Osteoblast (primary cell): Measurements from ENCODE around the gene SCLY. TPM values are rescaled to one million over a fixed set of nuclear protein-coding genes. Genes with fewer than 3 reads are reported as not detected.

Source experiments
- DNase-seq: peaks from one replicate; pipeline ENCODE4 v3.0.0; 2011; ENCODE audit warnings: low spot score, mixed read lengths; ENCODE audit not compliant: insufficient read length; ENCODE audit errors: missing footprints
- H2AFZ ChIP-seq: 2 replicates; pipeline ENCODE4 v1.6.0; 2011; ENCODE audit warnings: mild to moderate bottlenecking, low read length
- H3K27ac ChIP-seq: 2 replicates; pipeline ENCODE4 v1.5.1; 2011; ENCODE audit warnings: mild to moderate bottlenecking, low read depth, low read length, moderate library complexity
- H3K27me3 ChIP-seq: 2 replicates; pipeline ENCODE4 v1.6.0; 2012; ENCODE audit warnings: mild to moderate bottlenecking, control low read depth, inconsistent platforms, low read length, moderate library complexity; ENCODE audit not compliant: insufficient read depth
- H3K36me3 ChIP-seq: 2 replicates; pipeline ENCODE4 v1.5.1; 2011; ENCODE audit warnings: mild to moderate bottlenecking, low read length, control low read depth, moderate library complexity; ENCODE audit not compliant: insufficient read depth
- H3K4me1 ChIP-seq: 2 replicates; pipeline ENCODE4 v1.5.1; 2011; ENCODE audit warnings: mild to moderate bottlenecking, low read length, control low read depth, moderate library complexity; ENCODE audit not compliant: insufficient read depth
- H3K4me2 ChIP-seq: 2 replicates; pipeline ENCODE4 v1.6.0; 2011; ENCODE audit warnings: mild to moderate bottlenecking, low read length; ENCODE audit not compliant: insufficient read depth
- H3K4me3 ChIP-seq: fragments of 200-600 bp; sonication (generic); 3 replicates; pipeline ENCODE4 v1.5.1; 2012; ENCODE audit warnings: mild to moderate bottlenecking, low read length, inconsistent platforms; ENCODE audit not compliant: insufficient read depth
- H3K79me2 ChIP-seq: 2 replicates; pipeline ENCODE4 v1.6.0; 2012; ENCODE audit warnings: mild to moderate bottlenecking, low read length, control low read depth, inconsistent platforms; ENCODE audit not compliant: insufficient read depth
- H3K9me3 ChIP-seq: 2 replicates; pipeline ENCODE4 v1.5.1; 2011; ENCODE audit warnings: low read depth, low read length, control low read depth
- H4K20me1 ChIP-seq: 2 replicates; pipeline ENCODE4 v1.6.0; 2012; ENCODE audit warnings: mild to moderate bottlenecking, low read length, control low read depth; ENCODE audit not compliant: insufficient read depth
- CTCF ChIP-seq: IDR thresholded peaks from 2 replicates; pipeline ENCODE4 v1.5.1; 2011; ENCODE audit warnings: mild to moderate bottlenecking, low read depth, low read length, moderate library complexity; ENCODE audit errors: extremely low read depth
- total RNA-seq: library from RNA; depleted of rRNA; stranded (reverse); fragments of >200 nt; gene quantifications from 2 replicates; pipeline ENCODE4 v1.2.3, GENCODE V29; 2012

The SCLY gene, protein sequence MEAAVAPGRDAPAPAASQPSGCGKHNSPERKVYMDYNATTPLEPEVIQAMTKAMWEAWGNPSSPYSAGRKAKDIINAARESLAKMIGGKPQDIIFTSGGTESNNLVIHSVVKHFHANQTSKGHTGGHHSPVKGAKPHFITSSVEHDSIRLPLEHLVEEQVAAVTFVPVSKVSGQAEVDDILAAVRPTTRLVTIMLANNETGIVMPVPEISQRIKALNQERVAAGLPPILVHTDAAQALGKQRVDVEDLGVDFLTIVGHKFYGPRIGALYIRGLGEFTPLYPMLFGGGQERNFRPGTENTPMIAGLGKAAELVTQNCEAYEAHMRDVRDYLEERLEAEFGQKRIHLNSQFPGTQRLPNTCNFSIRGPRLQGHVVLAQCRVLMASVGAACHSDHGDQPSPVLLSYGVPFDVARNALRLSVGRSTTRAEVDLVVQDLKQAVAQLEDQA
- total RNA-seq = 11.6 and 12.4 TPM in 2 replicates

GRCh38 chr2:238060542-238061314 lies at the start of gene SCLY:
SCLY (plus strand) TSS chr2:238061001; CDS start chr2:238061055, 54 bp downstream.
- no peak for TF ChIP-seq CTCF
- Histone ChIP-seq H3K27me3 (no peaks in the 10 kb centered on the region), H3K4me3 (peak within 1 kb of the TSS; percentile 93), H3K79me2 (peaks cover 8% of the 10 kb centered on the region), H3K9me3 (no peaks in the 10 kb centered on the region), H4K20me1 (no peaks in the 10 kb centered on the region), H3K4me1 (peaks cover 13% of the 10 kb centered on the region), H3K4me2 (peak within 1 kb of the TSS; percentile 97), H2AFZ (peak within 1 kb of the TSS; percentile 95), H3K27ac (peak within 1 kb of the TSS; percentile 92), H3K36me3 (peaks cover 3% of the 10 kb centered on the region)
- peak; percentile 100 for DNase-seq

GRCh38 chr2:238013806-238014205 lies 47.0 kb upstream of the SCLY start:
- H3K4me2 ChIP-seq = no peak overlapping the region
- no peaks in the 10 kb centered on the region for H3K4me1 ChIP-seq
- H3K4me3 ChIP-seq = no peak overlapping the region
- peaks cover 4% of the 10 kb centered on the region for H4K20me1 ChIP-seq
- H3K27ac ChIP-seq = no peak overlapping the region
- DNase-seq = no peak
- peaks cover 10% of the 10 kb centered on the region for H3K79me2 ChIP-seq
- TF ChIP-seq CTCF = no peak
- peaks cover 6% of the 10 kb centered on the region for H3K36me3 ChIP-seq
- H2AFZ ChIP-seq = no peak overlapping the region
- no peaks in the 10 kb centered on the region for H3K27me3 ChIP-seq
- H3K9me3 ChIP-seq = no peaks in the 10 kb centered on the region

- Histone ChIP-seq H4K20me1 (peaks cover 3% of the 10 kb centered on the region), H3K27ac (no peak overlapping the region), H3K4me2 (no peak overlapping the region), H3K4me3 (no peak overlapping the region), H3K9me3 (no peaks in the 10 kb centered on the region), H3K27me3 (no peaks in the 10 kb centered on the region), H2AFZ (no peak overlapping the region), H3K4me1 (peaks cover 7% of the 10 kb centered on the region), H3K36me3 (peaks cover 6% of the 10 kb centered on the region), H3K79me2 (peaks cover 1% of the 10 kb centered on the region)
- no peak for DNase-seq
- TF ChIP-seq CTCF = peak; percentile 17
These were observed 45.1 kb upstream of the SCLY start for GRCh38 chr2:238015705-238016104.

- Histone ChIP-seq H3K27ac (no peak overlapping the region), H3K4me3 (no peak overlapping the region), H2AFZ (no peak overlapping the region), H3K9me3 (no peaks in the 10 kb centered on the region), H3K4me1 (peaks cover 7% of the 10 kb centered on the region), H3K4me2 (no peak overlapping the region), H3K27me3 (no peaks in the 10 kb centered on the region), H3K79me2 (no peaks in the 10 kb centered on the region), H4K20me1 (peaks cover 3% of the 10 kb centered on the region), H3K36me3 (peaks cover 6% of the 10 kb centered on the region)
- TF ChIP-seq CTCF = no peak
- no peak for DNase-seq
These were observed 44.3 kb upstream of the SCLY start for GRCh38 chr2:238016526-238016925.
